Measurements from ENCODE around the gene WDR33.

WDR33 gene

DNA sequence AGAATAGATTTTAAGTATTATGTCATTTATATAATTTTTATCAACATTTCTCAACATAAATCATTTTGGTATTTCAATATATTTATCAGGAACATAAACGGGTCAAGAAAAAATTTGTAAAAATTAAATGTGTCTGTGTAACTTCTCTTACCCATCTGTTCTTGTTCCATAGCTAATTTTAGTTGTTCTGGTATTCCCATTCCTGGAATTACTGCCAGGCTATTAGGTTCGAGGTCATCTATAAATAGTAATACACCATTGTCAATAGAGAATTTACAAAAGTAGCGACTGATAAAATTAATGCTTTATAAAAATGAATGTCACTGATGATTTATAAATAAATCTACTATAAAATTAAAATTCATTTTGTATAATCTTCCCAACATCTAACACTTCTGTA lies 88.2 kb downstream of the WDR33 start:
- H3K79me2 ChIP-seq (ENCODE audit: insufficient read depth, low read length) = no peaks in the 10 kb centered on the region
- H3K4me3 ChIP-seq (ENCODE audit: low read depth in 1 of 2, low read length in 2 of 2) = no peak overlapping the region
- H3K4me1 ChIP-seq (ENCODE audit: insufficient read depth, low read length) = no peaks in the 10 kb centered on the region
- peaks cover 60% of the 10 kb centered on the region for H3K36me3 ChIP-seq (ENCODE audit: insufficient read depth, low read length)
- DNase-seq (no peak), ATAC-seq (ENCODE audit: insufficient read depth, low read depth) (no peak)
- H4K20me1 ChIP-seq (ENCODE audit: insufficient read depth, low read length) = no peaks in the 10 kb centered on the region
- no peaks in the 10 kb centered on the region for H3K9me3 ChIP-seq (ENCODE audit: insufficient read depth, low read length, severe bottlenecking)
- no peak overlapping the region for H3K27ac ChIP-seq (ENCODE audit: low read length)
- H3K27me3 ChIP-seq (ENCODE audit: insufficient read depth, low read length, poor library complexity) = no peaks in the 10 kb centered on the region
- H2AFZ ChIP-seq (ENCODE audit: low read depth, low read length) = no peak overlapping the region
- TF ChIP-seq CTCF (IDR thresholded peaks at IDR 0.05; ENCODE audit: borderline replicate concordance, extremely low read depth, low read length, poor library complexity, severe bottlenecking) (no peak), EZH2 (IDR thresholded peaks at IDR 0.05; ENCODE audit: borderline replicate concordance, low read depth, low read length, severe bottlenecking) (no peak)
- H3K9ac ChIP-seq (ENCODE audit: low read depth, low read length) = no peak overlapping the region
- no peak overlapping the region for H3K4me2 ChIP-seq (ENCODE audit: insufficient read depth, low read length)

GRCh38 chr2:127721978-127722355 lies 89.0 kb downstream of the WDR33 start:
- Histone ChIP-seq H3K27me3 (ENCODE audit: insufficient read depth, low read length, poor library complexity) (no peaks in the 10 kb centered on the region), H3K4me1 (ENCODE audit: insufficient read depth, low read length) (no peaks in the 10 kb centered on the region), H3K27ac (ENCODE audit: low read length) (no peak overlapping the region), H3K9me3 (ENCODE audit: insufficient read depth, low read length, severe bottlenecking) (no peaks in the 10 kb centered on the region), H3K4me3 (ENCODE audit: low read depth in 1 of 2, low read length in 2 of 2) (no peak overlapping the region), H3K36me3 (ENCODE audit: insufficient read depth, low read length) (peaks cover 62% of the 10 kb centered on the region), H4K20me1 (ENCODE audit: insufficient read depth, low read length) (no peaks in the 10 kb centered on the region), H3K9ac (ENCODE audit: low read depth, low read length) (no peak overlapping the region), H3K79me2 (ENCODE audit: insufficient read depth, low read length) (no peaks in the 10 kb centered on the region), H2AFZ (ENCODE audit: low read depth, low read length) (no peak overlapping the region), H3K4me2 (ENCODE audit: insufficient read depth, low read length) (no peak overlapping the region)
- ATAC-seq (ENCODE audit: insufficient read depth, low read depth) = no peak
- no peak for DNase-seq
- TF ChIP-seq CTCF (IDR thresholded peaks at IDR 0.05; ENCODE audit: borderline replicate concordance, extremely low read depth, low read length, poor library complexity, severe bottlenecking) (no peak), EZH2 (IDR thresholded peaks at IDR 0.05; ENCODE audit: borderline replicate concordance, low read depth, low read length, severe bottlenecking) (no peak)

GRCh38 chr2:127721311-127721977 lies 89.5 kb downstream of the WDR33 start:
- Histone ChIP-seq H3K36me3 (ENCODE audit: insufficient read depth, low read length) (peaks cover 67% of the 10 kb centered on the region), H3K9ac (ENCODE audit: low read depth, low read length) (no peak overlapping the region), H3K27ac (ENCODE audit: low read length) (no peak overlapping the region), H2AFZ (ENCODE audit: low read depth, low read length) (no peak overlapping the region), H3K79me2 (ENCODE audit: insufficient read depth, low read length) (no peaks in the 10 kb centered on the region), H3K4me1 (ENCODE audit: insufficient read depth, low read length) (no peaks in the 10 kb centered on the region), H3K4me3 (ENCODE audit: low read depth in 1 of 2, low read length in 2 of 2) (no peak overlapping the region), H3K27me3 (ENCODE audit: insufficient read depth, low read length, poor library complexity) (no peaks in the 10 kb centered on the region), H3K4me2 (ENCODE audit: insufficient read depth, low read length) (no peak overlapping the region), H3K9me3 (ENCODE audit: insufficient read depth, low read length, severe bottlenecking) (no peaks in the 10 kb centered on the region), H4K20me1 (ENCODE audit: insufficient read depth, low read length) (no peaks in the 10 kb centered on the region)
- DNase-seq (no peak), ATAC-seq (ENCODE audit: insufficient read depth, low read depth) (no peak)
- no peak for TF ChIP-seq CTCF (IDR thresholded peaks at IDR 0.05; ENCODE audit: borderline replicate concordance, extremely low read depth, low read length, poor library complexity, severe bottlenecking)
- no peak for TF ChIP-seq EZH2 (IDR thresholded peaks at IDR 0.05; ENCODE audit: borderline replicate concordance, low read depth, low read length, severe bottlenecking)

Data from DND-41 (cell line).